ENCODE measurements around the gene DNM3. TPM values are rescaled to one million over a fixed set of nuclear protein-coding genes. Genes with fewer than 3 reads are reported as not detected.

The DNM3 gene
- total RNA-seq, 6 donors from 2014 or later, result 7.1 to 30.4 (median 10.3) TPM

GRCh38 chr1:172121081-172121717 lies 279.9 kb downstream of the DNM3 start:
- H3K4me1 ChIP-seq, result peaks cover 0 to 4% (median 0%) of the 10 kb centered on the region in 4 donors
- H3K27me3 ChIP-seq, result no peaks in the 10 kb centered on the region
- no peak for ATAC-seq (ENCODE audit: low FRiP score in 2 of 2)
- 91 to 95% methylated on average over 4 of the region's 4 CpGs for WGBS, 2 donors
- H3K27ac ChIP-seq, result no peak overlapping the region
- H3K36me3 ChIP-seq, result no peaks in the 10 kb centered on the region
- no peak overlapping the region for H3K4me3 ChIP-seq
- TF ChIP-seq EP300 (IDR thresholded peaks at IDR 0.05), result no peak
- TF ChIP-seq, protein P1, sequence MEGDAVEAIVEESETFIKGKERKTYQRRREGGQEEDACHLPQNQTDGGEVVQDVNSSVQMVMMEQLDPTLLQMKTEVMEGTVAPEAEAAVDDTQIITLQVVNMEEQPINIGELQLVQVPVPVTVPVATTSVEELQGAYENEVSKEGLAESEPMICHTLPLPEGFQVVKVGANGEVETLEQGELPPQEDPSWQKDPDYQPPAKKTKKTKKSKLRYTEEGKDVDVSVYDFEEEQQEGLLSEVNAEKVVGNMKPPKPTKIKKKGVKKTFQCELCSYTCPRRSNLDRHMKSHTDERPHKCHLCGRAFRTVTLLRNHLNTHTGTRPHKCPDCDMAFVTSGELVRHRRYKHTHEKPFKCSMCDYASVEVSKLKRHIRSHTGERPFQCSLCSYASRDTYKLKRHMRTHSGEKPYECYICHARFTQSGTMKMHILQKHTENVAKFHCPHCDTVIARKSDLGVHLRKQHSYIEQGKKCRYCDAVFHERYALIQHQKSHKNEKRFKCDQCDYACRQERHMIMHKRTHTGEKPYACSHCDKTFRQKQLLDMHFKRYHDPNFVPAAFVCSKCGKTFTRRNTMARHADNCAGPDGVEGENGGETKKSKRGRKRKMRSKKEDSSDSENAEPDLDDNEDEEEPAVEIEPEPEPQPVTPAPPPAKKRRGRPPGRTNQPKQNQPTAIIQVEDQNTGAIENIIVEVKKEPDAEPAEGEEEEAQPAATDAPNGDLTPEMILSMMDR (IDR thresholded peaks at IDR 0.05), result no peak
- no peak for TF ChIP-seq POLR2A (IDR thresholded peaks at IDR 0.05)
- TF ChIP-seq POLR2AphosphoS5 (IDR thresholded peaks at IDR 0.05), result no peak
- H3K9me3 ChIP-seq, result no peaks in the 10 kb centered on the region
- no peak for DNase-seq

GRCh38 chr1:172122381-172122780 lies 281.1 kb downstream of the DNM3 start:
- WGBS, 2 donors, result 77 to 83% methylated on average over 3 of the region's 3 CpGs
- H3K4me3 ChIP-seq, result no peak overlapping the region
- no peak for ATAC-seq (ENCODE audit: low FRiP score in 2 of 2)

DNA sequence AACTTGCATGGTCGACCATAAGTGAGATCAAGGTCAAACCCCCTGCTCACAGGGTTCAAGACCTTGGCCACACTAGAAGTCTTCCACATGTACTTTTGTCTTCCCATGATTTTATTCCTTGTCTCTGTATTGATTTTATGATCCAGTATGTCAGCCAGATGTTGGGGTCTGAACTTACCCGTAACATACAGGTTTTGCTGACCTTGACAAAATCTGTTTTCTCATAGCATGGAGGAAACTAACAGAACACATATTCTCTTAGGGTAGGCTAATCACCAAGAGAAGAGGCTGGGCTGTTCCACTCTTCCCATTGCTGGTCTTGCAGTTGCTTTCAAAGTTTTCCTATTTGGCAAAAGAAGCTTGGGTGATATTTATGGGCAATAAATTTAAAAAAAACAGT lies 284.0 kb downstream of the DNM3 start:
- no peak for DNase-seq
- Histone ChIP-seq H3K9me3 (no peaks in the 10 kb centered on the region), H3K27ac (no peak overlapping the region), H3K36me3 (no peaks in the 10 kb centered on the region), H3K27me3 (no peaks in the 10 kb centered on the region), H3K4me3 (no peak overlapping the region), H3K4me1 (peaks cover 0 to 4% (median 0%) of the 10 kb centered on the region in 4 donors)
- 82 to 86% methylated on average over 2 of the region's 2 CpGs for WGBS, 2 donors
- ATAC-seq (ENCODE audit: low FRiP score in 2 of 2), result no peak
- TF ChIP-seq POLR2A (IDR thresholded peaks at IDR 0.05) (no peak), EP300 (IDR thresholded peaks at IDR 0.05) (no peak), POLR2AphosphoS5 (IDR thresholded peaks at IDR 0.05) (no peak)
- TF ChIP-seq, protein P1 (IDR thresholded peaks at IDR 0.05), result no peak

More at GRCh38 chr1:172122381-172122780, 281.1 kb downstream of the DNM3 start:
- Histone ChIP-seq H3K36me3 (no peaks in the 10 kb centered on the region), H3K4me1 (peaks cover 0 to 4% (median 0%) of the 10 kb centered on the region in 4 donors), H3K9me3 (no peaks in the 10 kb centered on the region), H3K27ac (no peak overlapping the region), H3K27me3 (no peaks in the 10 kb centered on the region)
- no peak for DNase-seq
- TF ChIP-seq EP300 (IDR thresholded peaks at IDR 0.05) (no peak), POLR2A (IDR thresholded peaks at IDR 0.05) (no peak), POLR2AphosphoS5 (IDR thresholded peaks at IDR 0.05) (no peak)
- TF ChIP-seq, protein P1 (IDR thresholded peaks at IDR 0.05), result no peak

DNA sequence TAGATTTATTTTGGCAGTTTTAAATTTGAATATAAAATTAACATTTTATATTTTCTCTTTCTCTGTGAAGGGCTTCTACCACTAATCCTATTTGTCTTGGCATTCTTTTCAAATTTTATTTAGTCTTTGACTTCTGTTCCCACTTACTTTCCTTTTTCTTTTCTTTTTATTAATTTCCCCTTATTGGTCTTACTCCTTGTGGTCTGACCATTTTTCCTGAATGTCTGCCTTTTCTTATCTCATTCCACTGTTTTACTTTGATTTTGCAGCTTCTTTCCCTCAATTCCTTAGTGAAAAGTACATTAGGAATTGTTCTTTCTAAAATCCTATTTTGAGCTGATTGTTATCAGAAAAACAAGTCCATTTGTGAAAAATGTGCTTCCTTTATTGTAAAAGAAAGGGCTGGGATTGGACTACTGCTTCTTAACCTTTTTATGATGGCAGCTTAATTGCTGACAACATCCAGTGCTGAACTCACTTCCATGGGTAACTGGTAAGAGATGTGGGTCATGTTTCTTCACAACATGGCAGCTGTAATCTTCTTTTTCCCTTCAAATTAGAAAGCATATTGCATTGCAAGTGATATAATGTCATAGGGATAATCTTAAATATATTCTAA lies 284.6 kb downstream of the DNM3 start:
- Histone ChIP-seq H3K36me3 (no peaks in the 10 kb centered on the region), H3K9me3 (no peaks in the 10 kb centered on the region), H3K27ac (no peak overlapping the region), H3K27me3 (no peaks in the 10 kb centered on the region), H3K4me1 (no peaks in the 10 kb centered on the region), H3K4me3 (no peak overlapping the region)
- no peak for DNase-seq
- no peak for ATAC-seq (ENCODE audit: low FRiP score in 2 of 2)
- TF ChIP-seq POLR2AphosphoS5 (IDR thresholded peaks at IDR 0.05) (no peak), EP300 (IDR thresholded peaks at IDR 0.05) (no peak), POLR2A (IDR thresholded peaks at IDR 0.05) (no peak)
- TF ChIP-seq, protein P1 (IDR thresholded peaks at IDR 0.05), result no peak
